AG04449 (cell line): Measurements from ENCODE around the gene LMNB1.
A peak's percentile ranks its signal among the peaks of the same experiment; 100 is the strongest.

Experiments
- CTCF ChIA-PET: fragments of 350-600 bp; formaldehyde crosslinking; extraction: SDS; loops from one replicate; lab custom pipeline; 2021; ENCODE audit warnings: antibody characterized with exemption; lab: Yijun Ruan, JAX
- POLR2A ChIA-PET: fragments of 400-600, 350-600 bp; formaldehyde crosslinking; extraction: SDS; loops from one replicate; lab custom pipeline; 2020; ENCODE audit warnings: antibody characterized with exemption, inconsistent platforms; lab: Yijun Ruan, JAX
- DNase-seq: peaks from one replicate; pipeline ENCODE4 v3.0.0-alpha.2; 2010; ENCODE audit warnings: low read depth, low spot score
- H3K4me3 ChIP-seq: 2 replicates; pipeline ENCODE4 v1.5.1; 2011; ENCODE audit warnings: low read depth, mild to moderate bottlenecking, control low read depth, low read length
- CTCF ChIP-seq: IDR thresholded peaks from one replicate; pipeline ENCODE4 v1.5.1; 2011; ENCODE audit warnings: mild to moderate bottlenecking, moderate library complexity, low read length, control low read depth, inconsistent platforms; ENCODE audit not compliant: insufficient read depth; ENCODE audit errors: missing control alignments

Gene LMNB1

GRCh38 chr5:126868338-126869004 lies 91.5 kb downstream of the LMNB1 start:
- no peak for DNase-seq
- ChIA-PET CTCF (no interaction called here), POLR2A (no interaction called here)
- no peak overlapping the region; the same call in 1 of the 2 replicates for H3K4me3 ChIP-seq
- no peak for TF ChIP-seq CTCF

- ChIA-PET CTCF (no interaction called here), POLR2A (no interaction called here)
- H3K4me3 ChIP-seq: peak overlapping the region; percentile 38
- TF ChIP-seq CTCF: no peak
- DNase-seq: no peak
Measured at GRCh38 chr5:126869005-126869451, 92.1 kb downstream of the LMNB1 start.

GRCh38 chr5:126871441-126871840 lies 94.5 kb downstream of the LMNB1 start:
- H3K4me3 ChIP-seq: no peak overlapping the region
- POLR2A ChIA-PET: no interaction called here
- no peak for DNase-seq
- CTCF ChIA-PET: no interaction called here
- TF ChIP-seq CTCF: no peak

GRCh38 chr5:126872561-126873354 lies 95.8 kb downstream of the LMNB1 start:
- DNase-seq: no peak
- ChIA-PET POLR2A (no interaction called here), CTCF (no interaction called here)
- TF ChIP-seq CTCF: no peak
- H3K4me3 ChIP-seq: no peak overlapping the region

- POLR2A ChIA-PET: no interaction called here
- DNase-seq: no peak
Measured at GRCh38 chr5:126875303-126875785, 98.4 kb downstream of the LMNB1 start.

More at GRCh38 chr5:126875303-126875785, 98.4 kb downstream of the LMNB1 start:
- no peak for TF ChIP-seq CTCF
- CTCF ChIA-PET: no interaction called here
- H3K4me3 ChIP-seq: no peak overlapping the region
